HCT116 (cell line): Measurements from ENCODE around the gene TLL2.

Source experiments
- CBX3 ChIP-seq: IDR thresholded peaks from 2 replicates; pipeline ENCODE4 v1.6.1; 2012; ENCODE audit warnings: low read depth
- EZH2 ChIP-seq: fragments of 200-600 bp; sonication (generic); IDR thresholded peaks from 2 replicates; pipeline ENCODE4 v1.6.1; 2017; ENCODE audit warnings: antibody characterized with exemption, mixed run types
- EZH2phosphoT487 ChIP-seq: fragments of 200-600 bp; IDR thresholded peaks from 2 replicates; pipeline ENCODE4 v1.6.1; 2018; ENCODE audit warnings: antibody characterized with exemption, borderline replicate concordance
- FOSL1 ChIP-seq: IDR thresholded peaks from 2 replicates; pipeline ENCODE4 v1.6.1; 2012; ENCODE audit warnings: low read depth
- POLR2AphosphoS5 ChIP-seq: IDR thresholded peaks from 2 replicates; pipeline ENCODE4 v1.6.1; 2011; ENCODE audit warnings: mild to moderate bottlenecking, low read depth, low read length, moderate library complexity
- TCF7L2 ChIP-seq: IDR thresholded peaks from 2 replicates; pipeline ENCODE4 v1.7.0; 2011; ENCODE audit warnings: borderline replicate concordance, inconsistent platforms; ENCODE audit not compliant: insufficient read depth, insufficient read length; ENCODE audit errors: extremely low read depth
- YY1 ChIP-seq: IDR thresholded peaks from 2 replicates; pipeline ENCODE4 v1.6.1; 2011; ENCODE audit warnings: low read length, low read depth, moderate library complexity, mild to moderate bottlenecking; ENCODE audit not compliant: insufficient replicate concordance; ENCODE audit errors: extremely low read depth
- TF ChIP-seq, protein P1 (sequence below), 3 experiments: fragments of 200-600 bp in 1 of 3; sonication (generic) in 1 of 3; IDR thresholded peaks in 2 of 3; conservative IDR thresholded peaks in 1 of 3; 2 replicates each; pipeline ENCODE4 v1.5.1; 2012 to 2017; ENCODE audit warnings: low read depth in 2 of 3, low read length in 2 of 3, antibody characterized with exemption in 1 of 3, borderline replicate concordance in 1 of 3, control low read depth in 1 of 3, mild to moderate bottlenecking in 1 of 3, mixed read lengths in 1 of 3, mixed run types in 1 of 3, moderate library complexity in 1 of 3; ENCODE audit not compliant: insufficient read depth in 1 of 3
- TF ChIP-seq, protein P2 (sequence below): IDR thresholded peaks from 2 replicates; pipeline ENCODE4 v1.6.1; 2012
- TF ChIP-seq, protein P3 (sequence below): IDR thresholded peaks from 2 replicates; pipeline ENCODE4 v1.6.1; 2012; ENCODE audit warnings: low read depth

DNA sequence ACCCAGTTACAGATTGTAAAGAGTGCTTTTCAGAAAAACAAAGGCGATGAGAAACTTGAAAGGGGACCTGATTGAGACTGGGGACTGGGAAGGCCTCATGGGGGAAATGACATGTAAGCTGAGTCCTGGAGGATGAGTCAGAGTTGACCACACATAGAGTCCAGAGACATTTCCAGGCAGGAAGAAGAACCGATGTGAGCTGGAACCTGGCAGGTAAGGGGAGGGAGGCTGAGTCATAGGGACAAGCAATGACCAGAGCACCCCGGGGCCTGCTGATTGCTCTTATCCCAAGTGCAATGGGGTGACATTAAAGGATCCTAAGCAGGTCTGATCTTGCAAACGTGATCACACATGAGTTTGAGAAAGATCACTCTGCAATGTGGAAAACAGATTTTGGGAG is 11.7 kb downstream of the TLL2 start:
- TF ChIP-seq, protein P1, sequence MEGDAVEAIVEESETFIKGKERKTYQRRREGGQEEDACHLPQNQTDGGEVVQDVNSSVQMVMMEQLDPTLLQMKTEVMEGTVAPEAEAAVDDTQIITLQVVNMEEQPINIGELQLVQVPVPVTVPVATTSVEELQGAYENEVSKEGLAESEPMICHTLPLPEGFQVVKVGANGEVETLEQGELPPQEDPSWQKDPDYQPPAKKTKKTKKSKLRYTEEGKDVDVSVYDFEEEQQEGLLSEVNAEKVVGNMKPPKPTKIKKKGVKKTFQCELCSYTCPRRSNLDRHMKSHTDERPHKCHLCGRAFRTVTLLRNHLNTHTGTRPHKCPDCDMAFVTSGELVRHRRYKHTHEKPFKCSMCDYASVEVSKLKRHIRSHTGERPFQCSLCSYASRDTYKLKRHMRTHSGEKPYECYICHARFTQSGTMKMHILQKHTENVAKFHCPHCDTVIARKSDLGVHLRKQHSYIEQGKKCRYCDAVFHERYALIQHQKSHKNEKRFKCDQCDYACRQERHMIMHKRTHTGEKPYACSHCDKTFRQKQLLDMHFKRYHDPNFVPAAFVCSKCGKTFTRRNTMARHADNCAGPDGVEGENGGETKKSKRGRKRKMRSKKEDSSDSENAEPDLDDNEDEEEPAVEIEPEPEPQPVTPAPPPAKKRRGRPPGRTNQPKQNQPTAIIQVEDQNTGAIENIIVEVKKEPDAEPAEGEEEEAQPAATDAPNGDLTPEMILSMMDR (IDR thresholded peaks at IDR 0.05 in 2 of 3, conservative IDR thresholded peaks at IDR 0.05 in 1 of 3; ENCODE audit: borderline replicate concordance in 1 of 3, insufficient read depth in 1 of 3, low read depth in 2 of 3, low read length in 2 of 3) = no peak
- TF ChIP-seq EZH2phosphoT487 = no peak
- no peak for TF ChIP-seq YY1
- TF ChIP-seq FOSL1 = peak; percentile 96
- TF ChIP-seq POLR2AphosphoS5 = no peak
- TF ChIP-seq, protein P2, sequence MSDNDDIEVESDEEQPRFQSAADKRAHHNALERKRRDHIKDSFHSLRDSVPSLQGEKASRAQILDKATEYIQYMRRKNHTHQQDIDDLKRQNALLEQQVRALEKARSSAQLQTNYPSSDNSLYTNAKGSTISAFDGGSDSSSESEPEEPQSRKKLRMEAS = no peak; the same call in 1 of the 2 replicates
- no peak for TF ChIP-seq TCF7L2
- TF ChIP-seq, protein P3, sequence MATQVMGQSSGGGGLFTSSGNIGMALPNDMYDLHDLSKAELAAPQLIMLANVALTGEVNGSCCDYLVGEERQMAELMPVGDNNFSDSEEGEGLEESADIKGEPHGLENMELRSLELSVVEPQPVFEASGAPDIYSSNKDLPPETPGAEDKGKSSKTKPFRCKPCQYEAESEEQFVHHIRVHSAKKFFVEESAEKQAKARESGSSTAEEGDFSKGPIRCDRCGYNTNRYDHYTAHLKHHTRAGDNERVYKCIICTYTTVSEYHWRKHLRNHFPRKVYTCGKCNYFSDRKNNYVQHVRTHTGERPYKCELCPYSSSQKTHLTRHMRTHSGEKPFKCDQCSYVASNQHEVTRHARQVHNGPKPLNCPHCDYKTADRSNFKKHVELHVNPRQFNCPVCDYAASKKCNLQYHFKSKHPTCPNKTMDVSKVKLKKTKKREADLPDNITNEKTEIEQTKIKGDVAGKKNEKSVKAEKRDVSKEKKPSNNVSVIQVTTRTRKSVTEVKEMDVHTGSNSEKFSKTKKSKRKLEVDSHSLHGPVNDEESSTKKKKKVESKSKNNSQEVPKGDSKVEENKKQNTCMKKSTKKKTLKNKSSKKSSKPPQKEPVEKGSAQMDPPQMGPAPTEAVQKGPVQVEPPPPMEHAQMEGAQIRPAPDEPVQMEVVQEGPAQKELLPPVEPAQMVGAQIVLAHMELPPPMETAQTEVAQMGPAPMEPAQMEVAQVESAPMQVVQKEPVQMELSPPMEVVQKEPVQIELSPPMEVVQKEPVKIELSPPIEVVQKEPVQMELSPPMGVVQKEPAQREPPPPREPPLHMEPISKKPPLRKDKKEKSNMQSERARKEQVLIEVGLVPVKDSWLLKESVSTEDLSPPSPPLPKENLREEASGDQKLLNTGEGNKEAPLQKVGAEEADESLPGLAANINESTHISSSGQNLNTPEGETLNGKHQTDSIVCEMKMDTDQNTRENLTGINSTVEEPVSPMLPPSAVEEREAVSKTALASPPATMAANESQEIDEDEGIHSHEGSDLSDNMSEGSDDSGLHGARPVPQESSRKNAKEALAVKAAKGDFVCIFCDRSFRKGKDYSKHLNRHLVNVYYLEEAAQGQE = no peak
- TF ChIP-seq EZH2 = no peak
- TF ChIP-seq CBX3 = peak; percentile 79; the same call in 1 of the 2 replicates
